HEK293 (cell line): ENCODE results near the gene SHISAL2A.

ENCODE experiments used
- BCL11A ChIP-seq: fragments of 450-650 bp; formaldehyde crosslinking; IDR thresholded peaks from 2 replicates; pipeline ENCODE4 v1.5.1; 2016; ENCODE audit warnings: low read depth, missing biosample characterization, missing genetic modification characterization
- EGR2 ChIP-seq: fragments of 450-650 bp; formaldehyde crosslinking; IDR thresholded peaks from 2 replicates; pipeline ENCODE4 v1.5.1; 2016; ENCODE audit warnings: low read depth, missing biosample characterization, missing genetic modification characterization
- KLF1 ChIP-seq: fragments of 450-650 bp; formaldehyde crosslinking; IDR thresholded peaks from 2 replicates; pipeline ENCODE4 v1.5.1; 2016; ENCODE audit warnings: missing biosample characterization, missing genetic modification characterization
- KLF8 ChIP-seq: fragments of 450-650 bp; formaldehyde crosslinking; IDR thresholded peaks from 2 replicates; pipeline ENCODE4 v1.5.1; 2016; ENCODE audit warnings: missing biosample characterization, missing genetic modification characterization
- KLF9 ChIP-seq: fragments of 450-650 bp; formaldehyde crosslinking; IDR thresholded peaks from 2 replicates; pipeline ENCODE4 v1.5.1; 2016; ENCODE audit warnings: missing biosample characterization, missing genetic modification characterization, low read depth
- PATZ1 ChIP-seq: fragments of 450-650 bp; formaldehyde crosslinking; IDR thresholded peaks from 2 replicates; pipeline ENCODE4 v1.5.1; 2016; ENCODE audit warnings: missing biosample characterization, missing genetic modification characterization
- PBX3 ChIP-seq: sonication (generic); formaldehyde crosslinking; IDR thresholded peaks from 2 replicates; pipeline ENCODE4 v1.8.1; 2022; ENCODE audit warnings: mild to moderate bottlenecking, moderate library complexity, missing genetic modification reagents
- PRDM10 ChIP-seq: fragments of 450-650 bp; formaldehyde crosslinking; IDR thresholded peaks from 2 replicates; pipeline ENCODE4 v1.5.1; 2016; ENCODE audit warnings: missing biosample characterization, missing genetic modification characterization
- SP3 ChIP-seq: fragments of 450-650 bp; formaldehyde crosslinking; IDR thresholded peaks from 2 replicates; pipeline ENCODE4 v1.5.1; 2016; ENCODE audit warnings: missing biosample characterization, missing genetic modification characterization
- WT1 ChIP-seq: fragments of 450-650 bp; formaldehyde crosslinking; IDR thresholded peaks from 2 replicates; pipeline ENCODE4 v1.5.1; 2016; ENCODE audit warnings: missing biosample characterization, missing genetic modification characterization
- ZBTB1 ChIP-seq: fragments of 450-650 bp; formaldehyde crosslinking; IDR thresholded peaks from 2 replicates; pipeline ENCODE4 v1.5.1; 2016; ENCODE audit warnings: missing biosample characterization, missing genetic modification characterization
- ZBTB6 ChIP-seq: fragments of 450-650 bp; formaldehyde crosslinking; IDR thresholded peaks from 2 replicates; pipeline ENCODE4 v1.5.1; 2017; ENCODE audit warnings: missing biosample characterization, missing genetic modification characterization
- ZBTB8A ChIP-seq: fragments of 450-650 bp; formaldehyde crosslinking; IDR thresholded peaks from 2 replicates; pipeline ENCODE4 v1.5.1; 2016; ENCODE audit warnings: missing biosample characterization, missing genetic modification characterization
- ZFP37 ChIP-seq: fragments of 450-650 bp; formaldehyde crosslinking; IDR thresholded peaks from 2 replicates; pipeline ENCODE4 v1.5.1; 2016; ENCODE audit warnings: missing biosample characterization, missing genetic modification characterization
- ZNF148 ChIP-seq: fragments of 450-650 bp; formaldehyde crosslinking; IDR thresholded peaks from 2 replicates; pipeline ENCODE4 v1.5.0; 2017; ENCODE audit warnings: missing biosample characterization, missing genetic modification characterization, borderline replicate concordance
- ZNF184 ChIP-seq: fragments of 450-650 bp; IDR thresholded peaks from 2 replicates; pipeline ENCODE4 v1.5.1; 2018; ENCODE audit warnings: missing biosample characterization, mild to moderate bottlenecking, missing genetic modification characterization
- ZNF221 ChIP-seq: fragments of 450-650 bp; formaldehyde crosslinking; IDR thresholded peaks from 2 replicates; pipeline ENCODE4 v1.5.1; 2017; ENCODE audit warnings: missing biosample characterization, missing genetic modification characterization, borderline replicate concordance
- ZNF24 ChIP-seq: fragments of 450-650 bp; formaldehyde crosslinking; IDR thresholded peaks from 2 replicates; pipeline ENCODE4 v1.5.1; 2016; ENCODE audit warnings: missing biosample characterization, missing genetic modification characterization
- ZNF311 ChIP-seq: fragments of 450-650 bp; formaldehyde crosslinking; IDR thresholded peaks from 2 replicates; pipeline ENCODE4 v1.5.1; 2017; ENCODE audit warnings: missing biosample characterization, missing genetic modification characterization, borderline replicate concordance
- ZNF341 ChIP-seq: fragments of 450-650 bp; formaldehyde crosslinking; IDR thresholded peaks from 2 replicates; pipeline ENCODE4; 2016; ENCODE audit warnings: low read depth, missing biosample characterization, missing genetic modification characterization
- ZNF416 ChIP-seq: fragments of 450-650 bp; formaldehyde crosslinking; IDR thresholded peaks from 2 replicates; pipeline ENCODE4 v1.5.1; 2016; ENCODE audit warnings: missing biosample characterization, missing genetic modification characterization
- ZNF501 ChIP-seq: fragments of 450-650 bp; formaldehyde crosslinking; IDR thresholded peaks from 2 replicates; pipeline ENCODE4 v1.5.1; 2016; ENCODE audit warnings: missing biosample characterization, missing genetic modification characterization
- ZNF529 ChIP-seq: fragments of 450-650 bp; formaldehyde crosslinking; IDR thresholded peaks from 2 replicates; pipeline ENCODE4 v1.5.1; 2017; ENCODE audit warnings: missing genetic modification characterization, missing biosample characterization; ENCODE audit not compliant: insufficient replicate concordance
- ZNF561 ChIP-seq: fragments of 450-650 bp; IDR thresholded peaks from 2 replicates; pipeline ENCODE4 v1.5.1; 2018; ENCODE audit warnings: missing biosample characterization, missing genetic modification characterization, borderline replicate concordance
- ZNF629 ChIP-seq: fragments of 450-650 bp; formaldehyde crosslinking; IDR thresholded peaks from 2 replicates; pipeline ENCODE4 v1.5.1; 2017; ENCODE audit warnings: missing biosample characterization, missing genetic modification characterization
- ZNF76 ChIP-seq: fragments of 450-650 bp; formaldehyde crosslinking; IDR thresholded peaks from 2 replicates; pipeline ENCODE4; 2016; ENCODE audit warnings: low read depth, missing biosample characterization, missing genetic modification characterization, borderline replicate concordance
- ZNF837 ChIP-seq: fragments of 450-650 bp; formaldehyde crosslinking; IDR thresholded peaks from 2 replicates; pipeline ENCODE4 v1.5.1; 2016; ENCODE audit warnings: missing biosample characterization, missing genetic modification characterization
- ZSCAN30 ChIP-seq: fragments of 450-650 bp; IDR thresholded peaks from 2 replicates; pipeline ENCODE4 v1.5.1; 2018; ENCODE audit warnings: missing biosample characterization, mild to moderate bottlenecking, missing genetic modification characterization, moderate library complexity

The SHISAL2A gene

GRCh38 chr1:52697795-52698674, 65.1 kb downstream of the SHISAL2A start, which contains the start of gene COA7 (continued):
- peak; percentile 92 for TF ChIP-seq PRDM10 (tag by site-specific recombination)
- TF ChIP-seq ZNF221 (tag by site-specific recombination): no peak
- peak; percentile 69 for TF ChIP-seq ZNF341 (tag by site-specific recombination)
- no peak for TF ChIP-seq ZNF529 (tag by site-specific recombination)
- TF ChIP-seq ZNF76: peak; percentile 85; the same call in 1 of the 2 replicates
- peak; percentile 55; the same call in 1 of the 2 replicates for TF ChIP-seq ZFP37 (tag by site-specific recombination)
- no peak; the same call in 1 of the 2 replicates for TF ChIP-seq KLF1 (tag by site-specific recombination)
- TF ChIP-seq BCL11A (tag by site-specific recombination): peak; percentile 76; the same call in 1 of the 2 replicates
- no peak for TF ChIP-seq ZNF837 (tag by site-specific recombination)
- 0 out of 2 replicates have a peak, but pooled peaks have one; percentile 53 for TF ChIP-seq ZSCAN30 (tag by site-specific recombination)
- peak; percentile 88; the same call in 1 of the 2 replicates for TF ChIP-seq KLF8 (tag by site-specific recombination)
- no peak for TF ChIP-seq ZNF311
- no peak for TF ChIP-seq ZNF184 (tag by site-specific recombination)
- TF ChIP-seq ZNF561 (tag by site-specific recombination): peak; percentile 47; the same call in 1 of the 2 replicates
- TF ChIP-seq EGR2: peak; percentile 63; the same call in 1 of the 2 replicates
- peak; percentile 60; the same call in 1 of the 2 replicates for TF ChIP-seq ZBTB8A (tag by site-specific recombination)
- peak; percentile 86 for TF ChIP-seq ZNF24 (tag by site-specific recombination)
- TF ChIP-seq ZNF501: peak; percentile 90
- 0 out of 2 replicates have a peak, but pooled peaks have one; percentile 16 for TF ChIP-seq WT1 (tag by site-specific recombination)
- TF ChIP-seq ZNF148 (tag by site-specific recombination): no peak
- TF ChIP-seq ZBTB6 (tag by site-specific recombination): peak; percentile 40; the same call in 1 of the 2 replicates
- TF ChIP-seq PBX3 (CRISPR knock-in tag): peak; percentile 39; the same call in 1 of the 2 replicates
- peak; percentile 91 for TF ChIP-seq SP3 (tag by site-specific recombination)
- peak; percentile 63; the same call in 1 of the 2 replicates for TF ChIP-seq ZNF629
- no peak for TF ChIP-seq ZBTB1 (tag by site-specific recombination)
- TF ChIP-seq KLF9 (tag by site-specific recombination): peak; percentile 95
- peak; percentile 78 for TF ChIP-seq PATZ1 (tag by site-specific recombination)
- no peak for TF ChIP-seq ZNF416 (tag by site-specific recombination)
